Karpas-422 (cell line): Measurements from ENCODE around the gene TMCO4. TPM values are rescaled to one million over a fixed set of nuclear protein-coding genes. Genes with fewer than 3 reads are reported as not detected.

ENCODE experiments used
- DNase-seq: peaks from one replicate; pipeline ENCODE4 v3.0.0-alpha.2; 2015
- H2AFZ ChIP-seq: fragments of 200-600 bp; sonication (generic); 2 replicates; pipeline ENCODE4 v1.6.1; 2014; ENCODE audit warnings: antibody characterized with exemption, low read length, mixed read lengths
- H3K27ac ChIP-seq: fragments of 200-600 bp; sonication (generic); 2 replicates; pipeline ENCODE4 v1.5.1; 2014; ENCODE audit warnings: mild to moderate bottlenecking, low read length, moderate library complexity
- H3K27me3 ChIP-seq: fragments of 200-600 bp; sonication (generic); 2 replicates; pipeline ENCODE4 v1.6.1; 2014; ENCODE audit warnings: low read length, mixed read lengths
- H3K36me3 ChIP-seq: fragments of 200-600 bp; sonication (generic); 2 replicates; pipeline ENCODE4 v1.6.1; 2014; ENCODE audit warnings: low read length, mixed read lengths; ENCODE audit not compliant: insufficient read depth
- H3K4me1 ChIP-seq: fragments of 200-600 bp; sonication (generic); 2 replicates; pipeline ENCODE4 v1.6.1; 2014; ENCODE audit warnings: mild to moderate bottlenecking, low read length, mixed read lengths
- H3K4me2 ChIP-seq: fragments of 200-600 bp; sonication (generic); 2 replicates; pipeline ENCODE4 v1.6.1; 2014; ENCODE audit warnings: low read length, low read depth, mild to moderate bottlenecking; ENCODE audit not compliant: poor library complexity, severe bottlenecking
- H3K4me3 ChIP-seq: fragments of 200-600 bp; sonication (generic); 2 replicates; pipeline ENCODE4 v1.5.1; 2014; ENCODE audit warnings: mild to moderate bottlenecking, antibody characterized with exemption, low read length, mixed read lengths
- H3K79me2 ChIP-seq: fragments of 200-600 bp; sonication (generic); 2 replicates; pipeline ENCODE4 v1.6.1; 2014; ENCODE audit warnings: mild to moderate bottlenecking, low read length, mixed read lengths
- H3K9ac ChIP-seq: fragments of 200-600 bp; sonication (generic); 2 replicates; pipeline ENCODE4 v1.6.0; 2014; ENCODE audit warnings: low read length
- H3K9me2 ChIP-seq: fragments of 200-600 bp; sonication (generic), shearing (Covaris generic); replicated peaks from 2 replicates; pipeline ENCODE4 v1.6.0; 2014; ENCODE audit warnings: mild to moderate bottlenecking, low read length, moderate library complexity; ENCODE audit not compliant: insufficient read depth
- H3K9me3 ChIP-seq: fragments of 300-700, 200-600 bp; sonication (generic); 2 replicates; pipeline ENCODE4 v1.6.1; 2014; ENCODE audit warnings: low read length, mixed read lengths
- H4K20me1 ChIP-seq: fragments of 200-600 bp; sonication (generic); 2 replicates; pipeline ENCODE4 v1.6.1; 2014; ENCODE audit warnings: mild to moderate bottlenecking, antibody characterized with exemption, low read length, low read depth; ENCODE audit not compliant: insufficient read depth
- total RNA-seq: library from RNA; depleted of rRNA; stranded (reverse); fragments of >200 nt; shearing (Covaris generic); gene quantifications from 2 replicates; pipeline ENCODE4 v1.2.3, GENCODE V29; 2014; ENCODE audit warnings: low replicate concordance

The TMCO4 gene
- total RNA-seq, 1 experiment from 2014 or later = 9.9 TPM

- no peak for DNase-seq
- H3K4me1 ChIP-seq = no peaks in the 10 kb centered on the region
- no peaks in the 10 kb centered on the region for H3K9me2 ChIP-seq
- no peaks in the 10 kb centered on the region for H3K79me2 ChIP-seq
- no peak overlapping the region for H3K27ac ChIP-seq
- H3K9me3 ChIP-seq = no peaks in the 10 kb centered on the region
- H3K36me3 ChIP-seq = no peaks in the 10 kb centered on the region
- no peak overlapping the region for H3K9ac ChIP-seq
- no peaks in the 10 kb centered on the region for H4K20me1 ChIP-seq
- no peak overlapping the region for H3K4me3 ChIP-seq
- no peak overlapping the region for H2AFZ ChIP-seq
- H3K27me3 ChIP-seq = no peaks in the 10 kb centered on the region
- H3K4me2 ChIP-seq = no peak overlapping the region
These were observed 123.9 kb downstream of the TMCO4 start for GRCh38 chr1:19675797-19676196.

GRCh38 chr1:19672237-19672636, 127.5 kb downstream of the TMCO4 start:
- DNase-seq = no peak
- Histone ChIP-seq H3K9ac (no peak overlapping the region), H3K27ac (no peak overlapping the region), H2AFZ (no peak overlapping the region), H3K4me2 (no peak overlapping the region), H3K4me1 (no peaks in the 10 kb centered on the region), H3K4me3 (no peak overlapping the region), H3K9me3 (no peaks in the 10 kb centered on the region), H3K79me2 (no peaks in the 10 kb centered on the region), H4K20me1 (no peaks in the 10 kb centered on the region), H3K27me3 (no peaks in the 10 kb centered on the region), H3K9me2 (no peaks in the 10 kb centered on the region), H3K36me3 (no peaks in the 10 kb centered on the region)

- H3K9me2 ChIP-seq = no peaks in the 10 kb centered on the region
These were observed 128.9 kb downstream of the TMCO4 start for GRCh38 chr1:19670787-19671186.

GRCh38 chr1:19668888-19669287, 130.8 kb downstream of the TMCO4 start:
- no peaks in the 10 kb centered on the region for H3K4me1 ChIP-seq
- no peak overlapping the region for H3K4me2 ChIP-seq
- H4K20me1 ChIP-seq = no peaks in the 10 kb centered on the region
- H3K9me3 ChIP-seq = no peaks in the 10 kb centered on the region
- no peak for DNase-seq
- H3K79me2 ChIP-seq = no peaks in the 10 kb centered on the region
- H3K36me3 ChIP-seq = no peaks in the 10 kb centered on the region
- no peaks in the 10 kb centered on the region for H3K9me2 ChIP-seq
- no peak overlapping the region for H3K27ac ChIP-seq
- no peak overlapping the region for H3K9ac ChIP-seq
- no peaks in the 10 kb centered on the region for H3K27me3 ChIP-seq
- no peak overlapping the region for H2AFZ ChIP-seq
- no peak overlapping the region for H3K4me3 ChIP-seq

More at GRCh38 chr1:19670787-19671186, 128.9 kb downstream of the TMCO4 start:
- Histone ChIP-seq H3K27me3 (no peaks in the 10 kb centered on the region), H3K9ac (no peak overlapping the region), H3K79me2 (no peaks in the 10 kb centered on the region), H3K36me3 (no peaks in the 10 kb centered on the region), H4K20me1 (no peaks in the 10 kb centered on the region), H3K9me3 (no peaks in the 10 kb centered on the region), H2AFZ (no peak overlapping the region), H3K4me2 (no peak overlapping the region), H3K4me1 (no peaks in the 10 kb centered on the region), H3K27ac (no peak overlapping the region), H3K4me3 (no peak overlapping the region)
- DNase-seq = no peak

- Histone ChIP-seq H3K9me3 (no peaks in the 10 kb centered on the region), H3K9ac (no peak overlapping the region), H3K9me2 (no peaks in the 10 kb centered on the region), H3K4me1 (no peaks in the 10 kb centered on the region), H4K20me1 (no peaks in the 10 kb centered on the region), H3K79me2 (no peaks in the 10 kb centered on the region), H3K27ac (no peak overlapping the region), H2AFZ (no peak overlapping the region), H3K36me3 (no peaks in the 10 kb centered on the region), H3K27me3 (no peaks in the 10 kb centered on the region), H3K4me2 (no peak overlapping the region), H3K4me3 (no peak overlapping the region)
- no peak for DNase-seq
These were observed 133.9 kb downstream of the TMCO4 start for GRCh38 chr1:19665496-19666465.

- H4K20me1 ChIP-seq = no peaks in the 10 kb centered on the region
These were observed 134.6 kb downstream of the TMCO4 start for GRCh38 chr1:19665186-19665495.

GRCh38 chr1:19664453-19665185, 135.1 kb downstream of the TMCO4 start, which contains the start of gene HTR6:
Gene HTR6, plus strand, starts transcription at chr1:19664875. Its CDS starts 879 bp downstream, at chr1:19665754.
- H3K27me3 ChIP-seq = no peaks in the 10 kb centered on the region
- no peak within 1 kb of the TSS for H3K4me3 ChIP-seq
- no peaks in the 10 kb centered on the region for H3K79me2 ChIP-seq
- H3K9me3 ChIP-seq = no peaks in the 10 kb centered on the region
- no peak within 1 kb of the TSS for H3K27ac ChIP-seq
- no peaks in the 10 kb centered on the region for H3K9me2 ChIP-seq
- no peaks in the 10 kb centered on the region for H4K20me1 ChIP-seq
- H3K36me3 ChIP-seq = no peaks in the 10 kb centered on the region
- no peak within 1 kb of the TSS for H3K4me2 ChIP-seq
- no peak for DNase-seq
- H3K4me1 ChIP-seq = peaks cover under 1% of the 10 kb centered on the region
- H3K9ac ChIP-seq = no peak within 1 kb of the TSS
- H2AFZ ChIP-seq = no peak within 1 kb of the TSS

More at GRCh38 chr1:19665186-19665495, 134.6 kb downstream of the TMCO4 start:
- Histone ChIP-seq H2AFZ (no peak overlapping the region), H3K4me2 (no peak overlapping the region), H3K79me2 (no peaks in the 10 kb centered on the region), H3K27me3 (no peaks in the 10 kb centered on the region), H3K4me3 (no peak overlapping the region), H3K27ac (no peak overlapping the region), H3K9me2 (no peaks in the 10 kb centered on the region), H3K9ac (no peak overlapping the region), H3K9me3 (no peaks in the 10 kb centered on the region), H3K4me1 (no peaks in the 10 kb centered on the region), H3K36me3 (no peaks in the 10 kb centered on the region)
- no peak for DNase-seq

- no peak overlapping the region for H3K27ac ChIP-seq
- H2AFZ ChIP-seq = no peak overlapping the region
- H3K4me3 ChIP-seq = no peak overlapping the region
- no peaks in the 10 kb centered on the region for H3K36me3 ChIP-seq
- no peaks in the 10 kb centered on the region for H3K9me2 ChIP-seq
- H3K9ac ChIP-seq = no peak overlapping the region
- DNase-seq = no peak
- H3K79me2 ChIP-seq = no peaks in the 10 kb centered on the region
- no peaks in the 10 kb centered on the region for H4K20me1 ChIP-seq
- H3K9me3 ChIP-seq = no peaks in the 10 kb centered on the region
- H3K27me3 ChIP-seq = no peaks in the 10 kb centered on the region
- H3K4me2 ChIP-seq = no peak overlapping the region
- peaks cover 3% of the 10 kb centered on the region for H3K4me1 ChIP-seq
These were observed 137.4 kb downstream of the TMCO4 start for GRCh38 chr1:19662313-19662712.
